ENCODE results near the gene PTPRJ. TPM values are rescaled to one million over a fixed set of nuclear protein-coding genes. Genes with fewer than 3 reads are reported as not detected.
"Not testable (repeated sequence)": the region's sequence is repeated elsewhere in the genome, so short reads cannot be mapped to it uniquely, and the experiment has no call there.

PTPRJ gene
- total RNA-seq: 10 to 100 TPM; 21.7 to 23.7 TPM
- polyA plus RNA-seq: 10 to 100 TPM in 1 of 3 donors, 1 to 10 TPM in 2; 4.3 to 10.2 (median 5.3) TPM
- total RNA-seq: 38.4 to 128 (median 77.0) reads per million in 6 experiments

DNA sequence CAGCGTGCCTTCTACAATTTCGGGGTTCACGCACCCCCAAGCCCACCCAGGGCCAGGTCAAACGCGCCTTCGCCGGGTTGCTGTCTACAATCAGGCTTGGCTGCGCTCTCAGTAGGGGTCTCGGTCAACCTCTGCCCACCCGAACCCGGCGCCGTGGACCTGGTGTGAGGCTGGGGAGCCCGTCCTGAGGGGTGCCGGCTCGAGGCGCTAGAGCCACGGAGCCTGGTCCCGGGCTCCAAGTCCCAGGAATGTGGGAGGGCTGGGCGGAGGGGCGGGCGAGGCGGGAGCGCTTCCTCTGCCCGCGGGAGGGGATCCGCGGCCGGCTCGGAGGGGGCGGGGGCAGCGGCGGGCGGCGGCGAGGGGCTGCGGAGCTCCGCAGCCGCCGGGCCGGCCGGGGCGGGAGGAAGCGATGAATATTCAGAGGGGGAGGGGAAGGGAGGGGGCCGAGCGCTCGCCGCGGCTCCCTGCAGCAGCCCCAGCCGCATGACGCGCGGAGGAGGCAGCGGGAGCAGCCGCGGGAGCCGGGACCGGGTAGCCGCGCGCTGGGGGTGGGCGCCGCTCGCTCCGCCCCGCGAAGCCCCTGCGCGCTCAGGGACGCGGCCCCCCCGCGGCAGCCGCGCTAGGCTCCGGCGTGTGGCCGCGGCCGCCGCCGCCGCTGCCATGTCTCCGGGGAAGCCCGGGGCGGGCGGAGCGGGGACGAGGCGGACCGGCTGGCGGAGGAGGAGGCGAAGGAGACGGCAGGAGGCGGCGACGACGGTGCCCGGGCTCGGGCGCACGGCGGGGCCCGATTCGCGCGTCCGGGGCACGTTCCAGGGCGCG, at the start of gene PTPRJ:
PTPRJ (plus strand) TSS at position 472 of the 819 bp plus-strand sequence. CDS start 354 bp downstream, outside the sequence.
- ATAC-seq: peak; percentile 76 to 81
- Mint-ChIP-seq H3K4me1 (peaks cover 15 to 37% (median 29%) of the 10 kb centered on the region in 4 donors), H3K27me3 (no peaks in the 10 kb centered on the region), H3K27ac (peak within 1 kb of the TSS; percentile 16 to 91 (median 68)), H3K36me3 (no peaks in the 10 kb centered on the region), H3K9me3 (no peaks in the 10 kb centered on the region), H3K4me3 (peak within 1 kb of the TSS; percentile 51 to 96 (median 89))
- POLR2A ChIA-PET: interaction anchor here (0.7 to 1.7 kb wide), 5 partner anchors 22 to 76 kb away, joined by 3 to 9 read pairs (median 4); no protein-coding TSS in a partner anchor
- DNase-seq: peak; percentile 42 to 80 (median 63)

- H3K4me1 Mint-ChIP-seq: peaks cover 3 to 38% (median 10%) of the 10 kb centered on the region in 4 donors
These were observed 47.8 kb upstream of the PTPRJ start for GRCh38 chr11:47932544-47932943.

GRCh38 chr11:47933797-47934196, 46.6 kb upstream of the PTPRJ start:
- not testable (repeated sequence) for DNase-seq, H3K36me3 Mint-ChIP-seq, H3K9me3 Mint-ChIP-seq, H3K4me3 Mint-ChIP-seq, ATAC-seq, H3K27me3 Mint-ChIP-seq
- Mint-ChIP-seq H3K27ac (peak overlapping the region in 4 of 10 donors; percentile 34 to 73 (median 49)), H3K4me1 (peaks cover 6 to 41% (median 10%) of the 10 kb centered on the region in 4 donors)
- POLR2A ChIA-PET: interaction anchor here (0.6 to 1.5 kb wide), 5 partner anchors 11 to 177 kb away, joined by 3 to 9 read pairs (median 4); no protein-coding TSS in a partner anchor

More at GRCh38 chr11:47932544-47932943, 47.8 kb upstream of the PTPRJ start:
- H3K4me3 Mint-ChIP-seq: no peak overlapping the region
- H3K27me3 Mint-ChIP-seq: no peaks in the 10 kb centered on the region
- POLR2A ChIA-PET: interaction anchor here (1.0 to 2.7 kb wide), 3 partner anchors 18 to 176 kb away, joined by 3 to 10 read pairs (median 4); no protein-coding TSS in a partner anchor
- DNase-seq: no peak
- H3K27ac Mint-ChIP-seq: no peak overlapping the region
- H3K36me3 Mint-ChIP-seq: no peaks in the 10 kb centered on the region
- no peak for ATAC-seq
- H3K9me3 Mint-ChIP-seq: no peaks in the 10 kb centered on the region

GRCh38 chr11:47938791-47939560, 41.4 kb upstream of the PTPRJ start:
- Mint-ChIP-seq H3K4me1 (peaks cover 8 to 47% (median 11%) of the 10 kb centered on the region in 4 donors), H3K4me3 (no peak overlapping the region), H3K9me3 (no peaks in the 10 kb centered on the region), H3K27ac (peak overlapping the region in 3 of 10 donors; percentile 38 to 58 (median 40)), H3K27me3 (no peaks in the 10 kb centered on the region), H3K36me3 (no peaks in the 10 kb centered on the region)
- DNase-seq (no peak), ATAC-seq (no peak)
- POLR2A ChIA-PET: interaction anchor here (0.6 to 1.3 kb wide), 3 partner anchors 10 to 85 kb away, joined by 4 to 5 read pairs (median 4); no protein-coding TSS in a partner anchor

- no peak overlapping the region for H3K4me3 Mint-ChIP-seq
- H3K36me3 Mint-ChIP-seq: no peaks in the 10 kb centered on the region
- H3K27ac Mint-ChIP-seq: peak overlapping the region in 1 of 10 donors; percentile 23
- POLR2A ChIA-PET: interaction anchor here (0.6 to 1.1 kb wide), 2 partner anchors 157 to 166 kb away, joined by 3 read pairs; no protein-coding TSS in a partner anchor
- no peaks in the 10 kb centered on the region for H3K27me3 Mint-ChIP-seq
- H3K9me3 Mint-ChIP-seq: no peaks in the 10 kb centered on the region
- ATAC-seq (no peak), DNase-seq (no peak)
- H3K4me1 Mint-ChIP-seq: peaks cover 8 to 35% (median 9%) of the 10 kb centered on the region in 4 donors
These were observed 39.3 kb upstream of the PTPRJ start for GRCh38 chr11:47940904-47941649.

DNA sequence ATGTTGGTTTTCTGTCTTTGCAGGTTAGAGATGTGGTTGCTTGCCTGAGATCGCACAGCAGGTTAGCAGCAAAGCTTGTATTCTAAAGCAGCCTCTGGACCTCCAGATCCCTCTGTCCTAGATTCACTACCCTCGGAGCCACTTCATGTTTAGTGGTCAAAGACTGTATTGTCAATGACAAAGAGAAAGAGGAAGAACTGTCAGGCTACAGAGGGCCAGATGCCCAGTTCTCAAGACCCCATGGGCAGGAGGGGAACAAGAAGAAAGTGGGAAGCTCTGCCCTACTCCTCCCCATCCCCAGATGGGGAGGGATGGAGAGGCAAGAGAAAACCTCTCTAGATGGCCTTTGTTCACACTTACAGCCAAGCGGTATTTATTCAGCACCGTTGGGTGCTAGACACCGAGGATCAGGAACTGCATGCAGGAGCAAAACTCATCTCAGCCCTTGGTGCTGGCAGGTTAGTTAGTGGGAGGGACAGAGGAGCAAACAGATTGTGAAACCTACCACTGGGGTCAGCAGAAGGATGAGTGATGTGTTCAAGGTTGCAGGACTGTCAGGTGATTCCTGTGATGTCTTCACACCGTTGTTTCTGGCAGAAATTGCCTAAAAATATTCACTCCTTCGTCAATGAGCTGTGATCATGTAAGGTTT, 38.3 kb upstream of the PTPRJ start:
- ATAC-seq (no peak), DNase-seq (no peak)
- no peak overlapping the region for H3K4me3 Mint-ChIP-seq
- POLR2A ChIA-PET: interaction anchor here (0.6 to 1.1 kb wide), 2 partner anchors 110 to 165 kb away, joined by 3 read pairs; no protein-coding TSS in a partner anchor
- H3K9me3 Mint-ChIP-seq: no peaks in the 10 kb centered on the region
- H3K36me3 Mint-ChIP-seq: no peaks in the 10 kb centered on the region
- H3K4me1 Mint-ChIP-seq: peaks cover 8 to 39% (median 9%) of the 10 kb centered on the region in 4 donors
- no peaks in the 10 kb centered on the region for H3K27me3 Mint-ChIP-seq
- H3K27ac Mint-ChIP-seq: peak overlapping the region in 3 of 10 donors; percentile 22 to 48 (median 40)

DNA sequence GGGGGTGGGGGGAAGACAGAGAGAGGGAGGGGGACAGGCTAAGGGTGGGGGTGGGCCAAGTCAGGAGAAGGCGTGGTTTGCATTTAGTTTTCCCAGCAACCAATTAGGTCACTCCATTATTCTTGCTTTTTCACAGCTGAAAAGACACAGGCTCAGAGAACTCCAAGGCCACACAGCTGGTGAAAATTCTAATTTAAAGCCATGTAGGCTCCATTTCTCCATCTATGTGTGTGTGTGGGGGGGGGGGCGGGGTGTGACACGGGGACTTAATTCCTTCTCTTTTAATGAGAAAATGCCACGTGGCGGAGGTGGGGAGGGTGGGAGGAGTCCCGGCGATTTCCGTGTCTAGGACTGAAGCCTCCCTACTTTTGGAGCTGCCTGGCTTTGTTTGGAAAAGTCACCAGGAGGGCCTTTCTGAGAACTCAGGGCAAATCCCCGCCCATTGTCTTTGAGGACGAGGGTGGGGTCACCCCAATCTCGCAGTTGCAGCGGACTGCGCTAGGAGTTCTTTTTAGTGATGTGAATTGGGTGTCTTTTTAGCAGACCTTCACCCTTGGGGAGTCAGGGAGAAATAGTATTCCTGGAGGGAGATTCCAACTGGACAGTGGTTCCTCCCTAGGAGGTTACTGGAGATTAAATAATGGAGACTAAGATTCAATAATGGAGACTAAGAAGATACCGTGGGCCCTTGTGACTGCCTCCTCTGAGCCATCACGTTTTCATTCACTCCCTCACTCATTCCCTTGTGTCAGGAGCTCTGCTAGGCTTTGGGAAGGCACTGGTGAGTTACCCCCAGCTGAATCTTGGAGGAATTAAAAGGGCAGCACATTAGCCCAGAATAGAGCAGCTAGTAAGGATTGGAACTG, 36.4 kb upstream of the PTPRJ start:
- H3K9me3 Mint-ChIP-seq: no peaks in the 10 kb centered on the region
- H3K27ac Mint-ChIP-seq: no peak overlapping the region
- no peak overlapping the region for H3K4me3 Mint-ChIP-seq
- H3K36me3 Mint-ChIP-seq: no peaks in the 10 kb centered on the region
- POLR2A ChIA-PET: no interaction called here
- no peaks in the 10 kb centered on the region for H3K27me3 Mint-ChIP-seq
- ATAC-seq (no peak), DNase-seq (no peak)
- peaks cover 3 to 40% (median 13%) of the 10 kb centered on the region in 4 donors for H3K4me1 Mint-ChIP-seq

DNA sequence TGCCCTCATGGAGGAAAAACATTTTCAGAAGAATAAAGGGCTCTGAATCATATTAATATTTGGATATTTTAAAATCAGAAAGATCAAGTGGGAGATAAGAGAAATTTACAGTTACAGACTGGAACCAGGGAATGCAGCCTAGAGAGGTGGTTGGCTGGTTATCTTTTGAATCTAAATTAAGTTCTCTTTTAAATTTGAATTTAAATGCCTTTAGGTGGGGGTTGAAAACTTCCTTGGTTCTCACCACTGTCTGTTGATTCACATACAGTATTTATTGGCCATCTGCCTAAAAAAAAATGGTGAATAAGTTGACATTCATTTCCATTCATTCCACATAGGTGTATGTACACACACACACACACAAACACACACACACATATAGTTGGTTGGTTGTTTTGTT, 35.7 kb upstream of the PTPRJ start:
- ATAC-seq: no peak
- no peaks in the 10 kb centered on the region for H3K36me3 Mint-ChIP-seq
- POLR2A ChIA-PET: no interaction called here

GRCh38 chr11:47946682-47947559, 33.4 kb upstream of the PTPRJ start:
- POLR2A ChIA-PET: interaction anchor here (0.9 to 1.9 kb wide), 2 partner anchors 56 to 161 kb away, joined by 5 to 6 read pairs; no protein-coding TSS in a partner anchor

More for the DNA sequence above, 35.7 kb upstream of the PTPRJ start:
- Mint-ChIP-seq H3K9me3 (no peaks in the 10 kb centered on the region), H3K4me3 (no peak overlapping the region), H3K27me3 (no peaks in the 10 kb centered on the region), H3K4me1 (peaks cover 3 to 45% (median 20%) of the 10 kb centered on the region in 4 donors), H3K27ac (no peak overlapping the region)
- DNase-seq: no peak

DNA sequence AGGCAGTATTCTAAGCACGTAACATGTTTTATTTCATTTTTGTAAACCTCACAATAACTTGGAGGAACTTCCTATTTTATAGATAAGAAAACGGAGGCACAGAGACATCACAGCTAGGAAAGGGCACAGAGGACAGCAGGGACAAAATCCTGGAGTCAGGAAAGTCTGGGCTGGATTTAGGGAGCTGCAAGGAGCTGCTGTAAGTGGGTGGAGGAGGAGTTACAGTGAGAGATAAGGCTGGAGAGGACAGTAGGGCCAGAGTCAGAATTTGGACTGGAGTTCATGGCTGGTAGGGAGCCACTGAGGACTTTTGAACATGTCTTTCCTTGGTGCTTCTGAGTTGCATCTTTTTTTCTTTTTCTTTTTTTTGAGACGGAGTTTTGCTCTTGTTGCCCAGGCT, 32.2 kb upstream of the PTPRJ start:
- Mint-ChIP-seq H3K36me3 (no peaks in the 10 kb centered on the region), H3K4me3 (peak overlapping the region in 4 of 10 donors; percentile 18 to 66 (median 28)), H3K27ac (peak overlapping the region; percentile 36 to 95 (median 86)), H3K4me1 (peaks cover 10 to 53% (median 40%) of the 10 kb centered on the region in 4 donors), H3K9me3 (no peaks in the 10 kb centered on the region), H3K27me3 (no peaks in the 10 kb centered on the region)
- POLR2A ChIA-PET: interaction anchor here (1.9 kb wide), 1 partner anchor 160 kb away, joined by 6 read pairs; no protein-coding TSS in a partner anchor
- ATAC-seq: no peak
- DNase-seq: no peak

More at GRCh38 chr11:47946682-47947559, 33.4 kb upstream of the PTPRJ start:
- no peaks in the 10 kb centered on the region for H3K27me3 Mint-ChIP-seq
- ATAC-seq: no peak
- no peaks in the 10 kb centered on the region for H3K36me3 Mint-ChIP-seq
- DNase-seq: peak in 1 of 10 donors; percentile 9
- H3K27ac Mint-ChIP-seq: peak overlapping the region in 6 of 10 donors; percentile 49 to 73 (median 57)
- peaks cover 9 to 59% (median 39%) of the 10 kb centered on the region in 4 donors for H3K4me1 Mint-ChIP-seq
- H3K4me3 Mint-ChIP-seq: no peak overlapping the region
- H3K9me3 Mint-ChIP-seq: no peaks in the 10 kb centered on the region

Measured in naive thymus-derived CD8-positive, alpha-beta T cell (primary cell).